Nephron (organoid): ENCODE measurements around the gene F11.
"Not testable (repeated sequence)": the region's sequence is repeated elsewhere in the genome, so short reads cannot be mapped to it uniquely, and the experiment has no call there.

Source experiments
- H3K27ac Mint-ChIP-seq, 3 experiments: 2 replicates each; pipeline ENCODE4 v1.8.0; 2020; ENCODE audit warnings: mixed read lengths in 3 of 3, mild to moderate bottlenecking in 2 of 3, moderate library complexity in 1 of 3
- H3K27me3 Mint-ChIP-seq: 2 replicates; pipeline ENCODE4 v1.8.0; 2021; ENCODE audit warnings: low read depth, mild to moderate bottlenecking, moderate library complexity, mixed read lengths
- H3K36me3 Mint-ChIP-seq: 2 replicates; pipeline ENCODE4 v1.8.0; 2020; ENCODE audit warnings: low read depth, mixed read lengths
- H3K4me1 Mint-ChIP-seq: 2 replicates; pipeline ENCODE4 v1.8.0; 2020; ENCODE audit warnings: mixed read lengths
- H3K4me3 Mint-ChIP-seq, 3 experiments: 2 replicates each; pipeline ENCODE4 v1.8.0; 2020; ENCODE audit warnings: mild to moderate bottlenecking in 3 of 3, mixed read lengths in 3 of 3, moderate library complexity in 2 of 3
- H3K9me3 Mint-ChIP-seq: 2 replicates; pipeline ENCODE4 v1.8.0; 2020; ENCODE audit warnings: mixed read lengths
- TF ChIP-seq, protein P1 (sequence below), 3 experiments: fragments of 200-600 bp; sonication (generic); IDR thresholded peaks; one replicate each; pipeline ENCODE4 v1.5.0; 2021; ENCODE audit warnings: antibody characterized with exemption in 3 of 3; ENCODE audit not compliant: unreplicated experiment in 3 of 3

Gene F11

DNA sequence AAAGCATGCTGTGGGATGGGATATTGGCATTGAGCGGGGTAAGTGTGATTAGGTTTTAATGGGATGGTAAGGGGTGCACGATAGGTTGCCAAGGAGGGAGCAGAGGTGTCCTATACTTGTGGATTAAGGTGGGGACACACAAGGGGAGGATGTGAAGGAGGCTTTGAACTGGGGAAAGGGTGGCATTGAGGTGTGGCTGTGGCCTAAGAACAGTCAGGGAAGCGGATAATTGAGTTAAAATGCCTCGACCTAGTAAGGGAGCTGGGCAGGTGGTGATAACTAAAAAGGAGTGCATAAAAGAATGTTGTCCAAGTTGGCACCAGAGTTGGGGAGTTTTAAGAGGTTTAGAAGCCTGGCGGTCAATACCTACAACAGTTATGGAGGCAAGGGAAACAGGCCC is 21.2 kb upstream of the F11 start:
- Mint-ChIP-seq H3K27me3 (no peaks in the 10 kb centered on the region), H3K4me3 (no peak overlapping the region), H3K4me1 (no peaks in the 10 kb centered on the region), H3K9me3 (peaks cover 5% of the 10 kb centered on the region), H3K36me3 (no peaks in the 10 kb centered on the region), H3K27ac (no peak overlapping the region)
- TF ChIP-seq, protein P1, sequence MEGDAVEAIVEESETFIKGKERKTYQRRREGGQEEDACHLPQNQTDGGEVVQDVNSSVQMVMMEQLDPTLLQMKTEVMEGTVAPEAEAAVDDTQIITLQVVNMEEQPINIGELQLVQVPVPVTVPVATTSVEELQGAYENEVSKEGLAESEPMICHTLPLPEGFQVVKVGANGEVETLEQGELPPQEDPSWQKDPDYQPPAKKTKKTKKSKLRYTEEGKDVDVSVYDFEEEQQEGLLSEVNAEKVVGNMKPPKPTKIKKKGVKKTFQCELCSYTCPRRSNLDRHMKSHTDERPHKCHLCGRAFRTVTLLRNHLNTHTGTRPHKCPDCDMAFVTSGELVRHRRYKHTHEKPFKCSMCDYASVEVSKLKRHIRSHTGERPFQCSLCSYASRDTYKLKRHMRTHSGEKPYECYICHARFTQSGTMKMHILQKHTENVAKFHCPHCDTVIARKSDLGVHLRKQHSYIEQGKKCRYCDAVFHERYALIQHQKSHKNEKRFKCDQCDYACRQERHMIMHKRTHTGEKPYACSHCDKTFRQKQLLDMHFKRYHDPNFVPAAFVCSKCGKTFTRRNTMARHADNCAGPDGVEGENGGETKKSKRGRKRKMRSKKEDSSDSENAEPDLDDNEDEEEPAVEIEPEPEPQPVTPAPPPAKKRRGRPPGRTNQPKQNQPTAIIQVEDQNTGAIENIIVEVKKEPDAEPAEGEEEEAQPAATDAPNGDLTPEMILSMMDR (IDR thresholded peaks at IDR 0.05; ENCODE audit: unreplicated experiment in 3 of 3), result no peak

DNA sequence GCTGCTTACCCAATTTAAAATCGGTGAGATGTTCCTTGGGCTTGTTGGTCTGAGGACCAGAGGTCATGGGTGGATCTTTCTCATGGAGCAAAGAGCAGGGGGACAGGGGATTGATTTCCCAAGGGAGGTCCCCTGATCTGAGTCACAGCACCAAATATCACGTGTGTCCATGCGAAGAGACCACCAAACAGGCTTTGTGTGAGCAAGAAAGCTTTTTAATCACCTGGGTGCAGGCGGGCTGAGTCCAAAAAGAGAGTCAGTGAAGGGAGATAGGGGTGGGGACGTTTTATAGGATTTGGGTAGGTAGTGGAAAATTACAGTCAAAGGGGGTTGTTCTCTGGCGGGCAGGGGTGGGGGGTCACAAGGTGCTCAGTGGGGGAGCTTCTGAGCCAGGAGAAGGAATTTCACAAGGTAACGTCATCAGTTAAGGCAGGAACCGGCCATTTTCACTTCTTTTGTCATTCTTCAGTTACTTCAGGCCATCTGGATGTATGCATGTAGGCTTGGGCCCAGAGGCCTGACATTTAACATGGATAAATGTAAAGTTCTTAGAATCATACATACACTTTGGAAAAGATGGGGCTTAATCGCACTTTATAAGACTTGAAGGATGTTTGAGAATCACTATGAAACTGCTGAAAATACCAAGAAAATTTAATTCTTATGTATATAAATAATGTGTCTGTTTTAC is 18.8 kb upstream of the F11 start:
- not testable (repeated sequence) for H3K27me3 Mint-ChIP-seq, H3K9me3 Mint-ChIP-seq, H3K27ac Mint-ChIP-seq, H3K36me3 Mint-ChIP-seq, H3K4me1 Mint-ChIP-seq, H3K4me3 Mint-ChIP-seq

GRCh38 chr4:186248643-186249042 is 17.3 kb upstream of the F11 start:
- TF ChIP-seq, protein P1 (IDR thresholded peaks at IDR 0.05; ENCODE audit: unreplicated experiment in 3 of 3), result no peak
- Mint-ChIP-seq H3K4me3 (no peak overlapping the region), H3K4me1 (no peaks in the 10 kb centered on the region), H3K27ac (no peak overlapping the region), H3K9me3 (peaks cover 5% of the 10 kb centered on the region), H3K27me3 (peaks cover 5% of the 10 kb centered on the region), H3K36me3 (no peaks in the 10 kb centered on the region)

GRCh38 chr4:186249785-186250754 is 15.9 kb upstream of the F11 start:
- no peak overlapping the region for H3K27ac Mint-ChIP-seq
- H3K4me3 Mint-ChIP-seq, result no peak overlapping the region
- TF ChIP-seq, protein P1 (IDR thresholded peaks at IDR 0.05; ENCODE audit: unreplicated experiment in 3 of 3), result no peak
- H3K9me3 Mint-ChIP-seq, result peaks cover 5% of the 10 kb centered on the region
- H3K36me3 Mint-ChIP-seq, result no peaks in the 10 kb centered on the region
- no peaks in the 10 kb centered on the region for H3K4me1 Mint-ChIP-seq
- peaks cover 5% of the 10 kb centered on the region for H3K27me3 Mint-ChIP-seq

DNA sequence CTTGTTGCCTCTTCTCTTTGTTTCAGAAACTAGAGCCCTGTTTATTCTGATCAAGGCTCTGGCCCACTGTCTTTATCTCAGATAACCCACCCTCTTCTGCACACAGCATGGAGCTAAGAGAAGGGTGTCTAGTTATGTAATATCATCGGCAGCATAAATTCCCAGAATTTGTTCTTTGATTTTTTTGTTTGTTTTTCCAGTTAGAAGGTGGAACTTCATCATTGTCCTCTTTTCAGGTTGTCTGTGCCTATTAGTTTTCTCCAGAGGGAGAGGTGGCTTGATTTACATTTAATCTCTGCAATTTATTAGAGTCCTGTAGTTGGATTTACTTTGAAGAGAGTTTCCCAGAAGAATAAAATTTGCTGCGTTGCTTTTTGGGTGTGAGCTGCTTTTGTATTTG is 15.2 kb upstream of the F11 start:
- H3K9me3 Mint-ChIP-seq, result peaks cover 4% of the 10 kb centered on the region
- H3K36me3 Mint-ChIP-seq, result no peaks in the 10 kb centered on the region
- H3K27ac Mint-ChIP-seq, result no peak overlapping the region
- peaks cover 5% of the 10 kb centered on the region for H3K27me3 Mint-ChIP-seq
- TF ChIP-seq, protein P1 (IDR thresholded peaks at IDR 0.05; ENCODE audit: unreplicated experiment in 3 of 3), result no peak
- H3K4me3 Mint-ChIP-seq, result no peak overlapping the region
- H3K4me1 Mint-ChIP-seq, result no peaks in the 10 kb centered on the region

DNA sequence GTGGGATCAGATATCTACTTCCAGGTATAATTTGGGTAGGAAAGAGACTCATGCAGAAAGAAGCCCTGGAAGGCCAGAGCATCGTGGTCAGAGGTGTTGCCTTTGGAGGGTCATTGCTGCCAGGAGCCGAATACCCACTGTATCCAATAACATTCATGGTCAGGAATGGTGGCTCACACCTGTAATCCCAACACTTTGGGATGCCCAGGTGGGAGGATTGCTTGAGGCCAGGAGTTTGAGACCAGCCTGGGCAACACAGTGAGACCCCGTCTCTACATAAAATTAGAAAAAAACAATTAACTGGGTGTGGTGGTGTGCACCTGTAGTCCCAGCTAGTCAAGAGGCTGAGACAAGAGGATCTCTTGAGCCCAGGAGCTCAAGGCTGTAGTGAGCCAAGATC is 10.9 kb upstream of the F11 start:
- Mint-ChIP-seq H3K27ac (no peak overlapping the region), H3K36me3 (no peaks in the 10 kb centered on the region), H3K27me3 (peaks cover 9% of the 10 kb centered on the region), H3K4me3 (no peak overlapping the region), H3K9me3 (no peaks in the 10 kb centered on the region), H3K4me1 (no peaks in the 10 kb centered on the region)
- TF ChIP-seq, protein P1 (IDR thresholded peaks at IDR 0.05; ENCODE audit: unreplicated experiment in 3 of 3), result no peak
